ENCODE measurements around the gene ADAT3.

Gene ADAT3

GRCh38 chr19:1941146-1942077 lies 36.2 kb downstream of the ADAT3 start, which contains the start of gene CSNK1G2 (continued):
- TF ChIP-seq ZNF704 (tag by site-specific recombination; IDR thresholded peaks at IDR 0.05) (0 out of 2 replicates have a peak, but pooled peaks have one; percentile 24), PRDM2 (tag by site-specific recombination; IDR thresholded peaks at IDR 0.05; ENCODE audit: borderline replicate concordance) (no peak), ZNF433 (tag by site-specific recombination; IDR thresholded peaks at IDR 0.05; ENCODE audit: low read depth) (no peak), ZBTB6 (tag by site-specific recombination; IDR thresholded peaks at IDR 0.05) (no peak), ZNF488 (tag by site-specific recombination; IDR thresholded peaks at IDR 0.05) (no peak), TRIM28 (IDR thresholded peaks at IDR 0.05; ENCODE audit: borderline replicate concordance, low read length) (no peak), ZNF473 (tag by site-specific recombination; IDR thresholded peaks at IDR 0.05) (no peak), KLF1 (tag by site-specific recombination; IDR thresholded peaks at IDR 0.05) (peak; percentile 38; the same call in 1 of the 2 replicates), ZNF76 (tag by site-specific recombination; IDR thresholded peaks at IDR 0.05; ENCODE audit: borderline replicate concordance, low read depth) (no peak), KLF8 (tag by site-specific recombination; IDR thresholded peaks at IDR 0.05) (peak; percentile 88; the same call in 1 of the 2 replicates), SP3 (tag by site-specific recombination; IDR thresholded peaks at IDR 0.05) (peak; percentile 89), ZNF341 (tag by site-specific recombination; IDR thresholded peaks at IDR 0.05; ENCODE audit: low read depth) (peak; percentile 93; the same call in 1 of the 2 replicates), ZNF354C (tag by site-specific recombination; IDR thresholded peaks at IDR 0.05; ENCODE audit: borderline replicate concordance, low read depth) (no peak), SP7 (tag by site-specific recombination; IDR thresholded peaks at IDR 0.05) (no peak), ZNF10 (tag by site-specific recombination; IDR thresholded peaks at IDR 0.05) (no peak)
